HepG2 (cell line): Measurements from ENCODE around the gene CCSER2. TPM values are rescaled to one million over a fixed set of nuclear protein-coding genes. Genes with fewer than 3 reads are reported as not detected.
"Not testable (repeated sequence)": the region's sequence is repeated elsewhere in the genome, so short reads cannot be mapped to it uniquely, and the experiment has no call there.

Experiments used
- ATAC-seq: fragments of 200-7000 bp; cut with Tn5 transposase; 3 replicates; pipeline ENCODE4 v1.9.1; 2020; ENCODE audit warnings: mild to moderate bottlenecking, moderate library complexity
- BruUV-seq: library from RNA; stranded (reverse); fragments of 400-500 nt; replicated peaks from 2 replicates; lab custom pipeline; 2021; lab: Mats Ljungman, UMichigan
- CTCF ChIA-PET: fragments of 300-600 bp; formaldehyde crosslinking; extraction: SDS; loops from one replicate; lab custom pipeline; 2021; ENCODE audit warnings: low total read pairs, inconsistent platforms, low intra/inter-chr PET ratio; lab: Yijun Ruan, JAX
- POLR2A ChIA-PET: fragments of 350-600 bp; sonication (Branson Sonifier 250); formaldehyde crosslinking; loops from one replicate; lab custom pipeline; 2020; ENCODE audit warnings: antibody characterized with exemption, inconsistent platforms; lab: Yijun Ruan, JAX
- DNase-seq: peaks from one replicate; pipeline ENCODE4 v3.0.0-alpha.2; 2015; ENCODE audit warnings: low spot score
- FAIRE-seq: peaks from 3 replicates; lab custom pipeline; 2011; peaks lifted over from hg19 to GRCh38; lab: Jason Lieb, UNC
- H2AFZ ChIP-seq: one replicate; pipeline ENCODE4 v1.6.1; 2011; ENCODE audit warnings: low read length, inconsistent platforms
- H3K27ac ChIP-seq: fragments of 300-600 bp; 3 replicates; pipeline ENCODE4 v1.8.0; 2011; ENCODE audit warnings: mixed run types, mild to moderate bottlenecking, mixed read lengths, low read length, inconsistent platforms; ENCODE audit not compliant: insufficient read depth; ENCODE audit errors: extremely low read length
- H3K27me3 ChIP-seq, 2 experiments: fragments of 200-600 bp in 1 of 2; 2 replicates in 1 of 2; 3 replicates in 1 of 2; pipeline versions ENCODE4 v1.6.0 to v1.8.0; 2011; ENCODE audit warnings: low read length in 2 of 2, mild to moderate bottlenecking in 2 of 2, moderate library complexity in 2 of 2, inconsistent platforms in 1 of 2; ENCODE audit not compliant: insufficient read depth in 2 of 2, control insufficient read depth in 1 of 2
- H3K36me3 ChIP-seq, 2 experiments: fragments of 200-600 bp in 1 of 2; replicated peaks in 1 of 2; 2 replicates in 1 of 2; 3 replicates in 1 of 2; pipeline versions ENCODE4 v1.5.1 to v1.8.0; 2011; ENCODE audit warnings: low read length in 2 of 2, inconsistent platforms in 1 of 2; ENCODE audit not compliant: insufficient read depth in 2 of 2, control insufficient read depth in 1 of 2
- H3K4me1 ChIP-seq: 2 replicates; pipeline ENCODE4 v1.5.1; 2012; ENCODE audit warnings: low read length, inconsistent platforms; ENCODE audit not compliant: insufficient read depth
- H3K4me2 ChIP-seq: 2 replicates; pipeline ENCODE4 v1.6.0; 2011; ENCODE audit warnings: low read depth, low read length, inconsistent platforms
- H3K4me3 ChIP-seq, 3 experiments: fragments of 200-600 bp in 1 of 3; sonication (generic), shearing (Covaris generic) in 1 of 3; replicated peaks in 1 of 3; 2 replicates each; pipeline ENCODE4 v1.5.1; 2011 to 2016; ENCODE audit warnings: low read length in 3 of 3, inconsistent platforms in 2 of 3, low read depth in 2 of 3, mild to moderate bottlenecking in 2 of 3, control low read depth in 1 of 3, mixed read lengths in 1 of 3; ENCODE audit not compliant: insufficient read depth in 1 of 3
- H3K79me2 ChIP-seq: one replicate; pipeline ENCODE4 v1.6.1; 2011; ENCODE audit warnings: low read length, inconsistent platforms; ENCODE audit not compliant: insufficient read depth
- H3K9ac ChIP-seq: 2 replicates; pipeline ENCODE4 v1.6.0; 2011; ENCODE audit warnings: mild to moderate bottlenecking, low read depth, low read length, inconsistent platforms; ENCODE audit not compliant: insufficient read depth
- H3K9me3 ChIP-seq: 2 replicates; pipeline ENCODE4 v1.5.1; 2012; ENCODE audit warnings: mild to moderate bottlenecking, low read length
- H4K20me1 ChIP-seq: 2 replicates; pipeline ENCODE4 v1.6.0; 2011; ENCODE audit warnings: inconsistent platforms, mild to moderate bottlenecking, low read length, moderate library complexity; ENCODE audit not compliant: insufficient read depth
- GLI4 ChIP-seq: sonication (generic); formaldehyde crosslinking; IDR thresholded peaks from 2 replicates; pipeline ENCODE4 v1.5.1; 2020; ENCODE audit warnings: missing genetic modification reagents, mild to moderate bottlenecking, moderate library complexity, borderline replicate concordance
- MAZ ChIP-seq, 2 experiments: sonication (generic) in 1 of 2; formaldehyde crosslinking in 1 of 2; IDR thresholded peaks; 2 replicates each; pipeline versions ENCODE4 v1.5.0 to v1.6.1; 2012 to 2020; ENCODE audit warnings: low read depth in 2 of 2, mild to moderate bottlenecking in 2 of 2, borderline replicate concordance in 1 of 2, improper control_type of control experiment in 1 of 2, low read length in 1 of 2, missing genetic modification reagents in 1 of 2, moderate library complexity in 1 of 2
- NRL ChIP-seq: sonication (generic); formaldehyde crosslinking; IDR thresholded peaks from 2 replicates; pipeline ENCODE4 v1.5.0; 2020; ENCODE audit warnings: missing genetic modification reagents, mild to moderate bottlenecking, moderate library complexity, borderline replicate concordance
- U2AF1 ChIP-seq: fragments of 200-400 bp; formaldehyde crosslinking; optimal IDR thresholded peaks from 2 replicates; pipeline ENCODE3; 2017; ENCODE audit warnings: mild to moderate bottlenecking, low read depth, low read length
- YEATS2 ChIP-seq: sonication (generic); formaldehyde crosslinking; IDR thresholded peaks from 2 replicates; pipeline ENCODE4 v1.4.0; 2020; ENCODE audit warnings: missing genetic modification reagents, borderline replicate concordance
- ZNF337 ChIP-seq: sonication (generic); formaldehyde crosslinking; IDR thresholded peaks from 2 replicates; pipeline ENCODE4 v1.5.1; 2020; ENCODE audit warnings: missing genetic modification reagents, low read depth, mild to moderate bottlenecking, borderline replicate concordance
- ZNF674 ChIP-seq: sonication (generic); formaldehyde crosslinking; IDR thresholded peaks from 2 replicates; pipeline ENCODE4 v1.5.0; 2020; ENCODE audit warnings: low read depth, mild to moderate bottlenecking, missing genetic modification reagents
- WGBS: methylation state at CpG from one replicate; pipeline ENCODE4 v1.1.6; 2017; ENCODE audit warnings: low lambda C conversion rate; 5-methylcytosine and 5-hydroxymethylcytosine counted together
- in situ Hi-C: cut with HindIII; loops from 2 replicates; pipeline ENCODE4 v1.10.0; 2017; ENCODE audit warnings: low pct_unique_long_range_greater_than_20kb; ENCODE audit not compliant: extremely low pct_ligation_motif_present
- intact Hi-C: fragments of 100-400 bp; cut with micrococcal nuclease; formaldehyde crosslinking; loops from one replicate; pipeline ENCODE4 v1.10.0; 2022; ENCODE audit not compliant: unreplicated experiment
- polyA plus RNA-seq, 8 experiments: library from polyadenylated mRNA; depleted of rRNA in 3 of 8; stranded (reverse) in 7 of 8; unstranded in 1 of 8; fragments of >200 nt; fragmentation: Illumina TruSeq in 4 of 8; extraction: Trizol in 4 of 8; gene quantifications; 2 replicates each; pipeline versions ENCODE4 v1.2.1 to v1.2.3, GENCODE V29; 2011 to 2016; ENCODE audit warnings: low read depth in 4 of 8, missing spikeins in 1 of 8, mixed read lengths in 1 of 8; ENCODE audit not compliant: insufficient read depth in 1 of 8
- total RNA-seq, 5 experiments: library from RNA; depleted of rRNA; stranded (reverse); fragments of >200 nt; fragmentation: Illumina TruSeq; extraction: Trizol; gene quantifications; 2 replicates each; pipeline ENCODE4 v1.2.3, GENCODE V29; 2016; ENCODE audit warnings: low read depth in 1 of 5
- TF ChIP-seq, protein P1 (sequence below): sonication (generic); formaldehyde crosslinking; IDR thresholded peaks from 2 replicates; pipeline ENCODE4 v1.8.1; 2022; ENCODE audit warnings: mild to moderate bottlenecking, missing genetic modification reagents
- TF ChIP-seq, protein P2 (sequence below): sonication (generic); formaldehyde crosslinking; IDR thresholded peaks from 2 replicates; pipeline ENCODE4 v1.9.0; 2021; ENCODE audit warnings: mild to moderate bottlenecking, missing genetic modification reagents

CCSER2 gene
- total and polyA plus RNA-seq, 2 of the 13 experiments (the other 11 are each of a cell fraction or from before 2014, with no cell fraction given), result 13.3 to 17.2 TPM

DNA sequence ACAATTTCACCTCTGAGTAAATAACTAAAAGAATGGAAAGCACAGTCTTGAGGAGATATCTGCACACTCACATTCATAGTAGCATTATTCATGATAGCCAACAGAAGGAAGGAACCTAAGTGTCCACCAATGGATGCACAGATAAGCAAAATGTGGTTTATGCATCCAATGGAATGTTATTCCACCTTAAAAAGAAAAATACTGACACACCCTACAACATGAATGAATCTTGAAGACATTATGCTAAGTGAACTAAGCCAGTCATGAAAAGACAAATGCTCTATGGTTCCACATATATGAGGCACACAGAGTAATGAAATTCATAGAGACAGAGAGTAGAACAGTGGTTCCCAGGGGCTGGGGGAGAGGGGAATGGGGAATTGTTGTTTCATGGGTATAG, 6.5 kb upstream of the CCSER2 start (continued):
- TF ChIP-seq, protein P1, sequence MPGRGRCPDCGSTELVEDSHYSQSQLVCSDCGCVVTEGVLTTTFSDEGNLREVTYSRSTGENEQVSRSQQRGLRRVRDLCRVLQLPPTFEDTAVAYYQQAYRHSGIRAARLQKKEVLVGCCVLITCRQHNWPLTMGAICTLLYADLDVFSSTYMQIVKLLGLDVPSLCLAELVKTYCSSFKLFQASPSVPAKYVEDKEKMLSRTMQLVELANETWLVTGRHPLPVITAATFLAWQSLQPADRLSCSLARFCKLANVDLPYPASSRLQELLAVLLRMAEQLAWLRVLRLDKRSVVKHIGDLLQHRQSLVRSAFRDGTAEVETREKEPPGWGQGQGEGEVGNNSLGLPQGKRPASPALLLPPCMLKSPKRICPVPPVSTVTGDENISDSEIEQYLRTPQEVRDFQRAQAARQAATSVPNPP (CRISPR knock-in tag), result no peak
- TF ChIP-seq MAZ (IDR thresholded peaks at IDR 0.05; ENCODE audit: borderline replicate concordance, low read depth, low read length) (no peak), MAZ (CRISPR knock-in tag; IDR thresholded peaks at IDR 0.05; ENCODE audit: low read depth) (no peak), U2AF1 (no peak), GLI4 (CRISPR knock-in tag) (no peak), ZNF337 (CRISPR knock-in tag) (no peak), ZNF674 (CRISPR knock-in tag) (no peak), NRL (CRISPR knock-in tag) (no peak), YEATS2 (CRISPR knock-in tag) (no peak)
- TF ChIP-seq, protein P2, sequence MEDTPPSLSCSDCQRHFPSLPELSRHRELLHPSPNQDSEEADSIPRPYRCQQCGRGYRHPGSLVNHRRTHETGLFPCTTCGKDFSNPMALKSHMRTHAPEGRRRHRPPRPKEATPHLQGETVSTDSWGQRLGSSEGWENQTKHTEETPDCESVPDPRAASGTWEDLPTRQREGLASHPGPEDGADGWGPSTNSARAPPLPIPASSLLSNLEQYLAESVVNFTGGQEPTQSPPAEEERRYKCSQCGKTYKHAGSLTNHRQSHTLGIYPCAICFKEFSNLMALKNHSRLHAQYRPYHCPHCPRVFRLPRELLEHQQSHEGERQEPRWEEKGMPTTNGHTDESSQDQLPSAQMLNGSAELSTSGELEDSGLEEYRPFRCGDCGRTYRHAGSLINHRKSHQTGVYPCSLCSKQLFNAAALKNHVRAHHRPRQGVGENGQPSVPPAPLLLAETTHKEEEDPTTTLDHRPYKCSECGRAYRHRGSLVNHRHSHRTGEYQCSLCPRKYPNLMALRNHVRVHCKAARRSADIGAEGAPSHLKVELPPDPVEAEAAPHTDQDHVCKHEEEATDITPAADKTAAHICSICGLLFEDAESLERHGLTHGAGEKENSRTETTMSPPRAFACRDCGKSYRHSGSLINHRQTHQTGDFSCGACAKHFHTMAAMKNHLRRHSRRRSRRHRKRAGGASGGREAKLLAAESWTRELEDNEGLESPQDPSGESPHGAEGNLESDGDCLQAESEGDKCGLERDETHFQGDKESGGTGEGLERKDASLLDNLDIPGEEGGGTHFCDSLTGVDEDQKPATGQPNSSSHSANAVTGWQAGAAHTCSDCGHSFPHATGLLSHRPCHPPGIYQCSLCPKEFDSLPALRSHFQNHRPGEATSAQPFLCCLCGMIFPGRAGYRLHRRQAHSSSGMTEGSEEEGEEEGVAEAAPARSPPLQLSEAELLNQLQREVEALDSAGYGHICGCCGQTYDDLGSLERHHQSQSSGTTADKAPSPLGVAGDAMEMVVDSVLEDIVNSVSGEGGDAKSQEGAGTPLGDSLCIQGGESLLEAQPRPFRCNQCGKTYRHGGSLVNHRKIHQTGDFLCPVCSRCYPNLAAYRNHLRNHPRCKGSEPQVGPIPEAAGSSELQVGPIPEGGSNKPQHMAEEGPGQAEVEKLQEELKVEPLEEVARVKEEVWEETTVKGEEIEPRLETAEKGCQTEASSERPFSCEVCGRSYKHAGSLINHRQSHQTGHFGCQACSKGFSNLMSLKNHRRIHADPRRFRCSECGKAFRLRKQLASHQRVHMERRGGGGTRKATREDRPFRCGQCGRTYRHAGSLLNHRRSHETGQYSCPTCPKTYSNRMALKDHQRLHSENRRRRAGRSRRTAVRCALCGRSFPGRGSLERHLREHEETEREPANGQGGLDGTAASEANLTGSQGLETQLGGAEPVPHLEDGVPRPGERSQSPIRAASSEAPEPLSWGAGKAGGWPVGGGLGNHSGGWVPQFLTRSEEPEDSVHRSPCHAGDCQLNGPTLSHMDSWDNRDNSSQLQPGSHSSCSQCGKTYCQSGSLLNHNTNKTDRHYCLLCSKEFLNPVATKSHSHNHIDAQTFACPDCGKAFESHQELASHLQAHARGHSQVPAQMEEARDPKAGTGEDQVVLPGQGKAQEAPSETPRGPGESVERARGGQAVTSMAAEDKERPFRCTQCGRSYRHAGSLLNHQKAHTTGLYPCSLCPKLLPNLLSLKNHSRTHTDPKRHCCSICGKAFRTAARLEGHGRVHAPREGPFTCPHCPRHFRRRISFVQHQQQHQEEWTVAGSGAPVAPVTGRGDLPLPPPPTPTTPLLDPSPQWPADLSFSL (CRISPR knock-in tag), result no peak
- TF ChIP-seq, all 625 proteins: peak for 0

DNA sequence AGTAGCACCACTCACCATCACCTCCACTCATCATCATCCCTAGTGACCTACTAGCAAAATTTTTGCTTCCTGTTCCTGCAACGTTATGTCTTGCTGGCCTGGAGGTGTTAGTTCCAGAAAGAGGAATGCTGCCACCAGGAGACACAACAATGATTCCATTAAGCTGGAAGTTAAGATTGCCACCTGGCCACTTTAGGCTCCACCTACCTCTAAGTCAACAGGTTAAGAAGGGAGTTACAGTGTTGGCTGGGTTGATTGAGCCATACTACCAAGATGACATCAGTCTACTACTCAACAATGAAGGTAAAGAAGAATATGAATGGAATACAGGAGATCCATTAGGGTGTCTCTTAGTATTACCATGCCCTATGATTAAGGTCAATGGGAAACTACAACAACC, 4.8 kb upstream of the CCSER2 start:
- WGBS, result 0% methylated on average over 1 of the region's 1 CpG
- POLR2A ChIA-PET, result not testable (repeated sequence)

More for the DNA sequence above, 4.8 kb upstream of the CCSER2 start:
- H2AFZ ChIP-seq, DNase-seq, intact Hi-C loops, in situ Hi-C loops, H4K20me1 ChIP-seq, H3K79me2 ChIP-seq, BruUV-seq, H3K4me3 ChIP-seq, H3K4me2 ChIP-seq, H3K36me3 ChIP-seq, H3K27me3 ChIP-seq, H3K9ac ChIP-seq, CTCF ChIA-PET, FAIRE-seq, H3K27ac ChIP-seq, H3K9me3 ChIP-seq, ATAC-seq: not testable (repeated sequence)
- peaks cover 36% of the 10 kb centered on the region for H3K4me1 ChIP-seq
